Endometrial microvascular endothelial cells (primary cell): ENCODE results near the gene CFAP92. TPM values are rescaled to one million over a fixed set of nuclear protein-coding genes. Genes with fewer than 3 reads are reported as not detected.

Source experiments
- in situ Hi-C: cut with HindIII; loops from 2 replicates; pipeline ENCODE4 v1.10.0; 2017; ENCODE audit warnings: low sequenced_read_pairs, low pct_unique_long_range_greater_than_20kb; ENCODE audit errors: inconsistent ontology term
- total RNA-seq: library from RNA; depleted of rRNA; stranded (reverse); fragments of >200 nt; gene quantifications from one replicate; pipeline ENCODE4 v1.2.3, GENCODE V29; 2015; ENCODE audit errors: inconsistent ontology term

Gene CFAP92, protein sequence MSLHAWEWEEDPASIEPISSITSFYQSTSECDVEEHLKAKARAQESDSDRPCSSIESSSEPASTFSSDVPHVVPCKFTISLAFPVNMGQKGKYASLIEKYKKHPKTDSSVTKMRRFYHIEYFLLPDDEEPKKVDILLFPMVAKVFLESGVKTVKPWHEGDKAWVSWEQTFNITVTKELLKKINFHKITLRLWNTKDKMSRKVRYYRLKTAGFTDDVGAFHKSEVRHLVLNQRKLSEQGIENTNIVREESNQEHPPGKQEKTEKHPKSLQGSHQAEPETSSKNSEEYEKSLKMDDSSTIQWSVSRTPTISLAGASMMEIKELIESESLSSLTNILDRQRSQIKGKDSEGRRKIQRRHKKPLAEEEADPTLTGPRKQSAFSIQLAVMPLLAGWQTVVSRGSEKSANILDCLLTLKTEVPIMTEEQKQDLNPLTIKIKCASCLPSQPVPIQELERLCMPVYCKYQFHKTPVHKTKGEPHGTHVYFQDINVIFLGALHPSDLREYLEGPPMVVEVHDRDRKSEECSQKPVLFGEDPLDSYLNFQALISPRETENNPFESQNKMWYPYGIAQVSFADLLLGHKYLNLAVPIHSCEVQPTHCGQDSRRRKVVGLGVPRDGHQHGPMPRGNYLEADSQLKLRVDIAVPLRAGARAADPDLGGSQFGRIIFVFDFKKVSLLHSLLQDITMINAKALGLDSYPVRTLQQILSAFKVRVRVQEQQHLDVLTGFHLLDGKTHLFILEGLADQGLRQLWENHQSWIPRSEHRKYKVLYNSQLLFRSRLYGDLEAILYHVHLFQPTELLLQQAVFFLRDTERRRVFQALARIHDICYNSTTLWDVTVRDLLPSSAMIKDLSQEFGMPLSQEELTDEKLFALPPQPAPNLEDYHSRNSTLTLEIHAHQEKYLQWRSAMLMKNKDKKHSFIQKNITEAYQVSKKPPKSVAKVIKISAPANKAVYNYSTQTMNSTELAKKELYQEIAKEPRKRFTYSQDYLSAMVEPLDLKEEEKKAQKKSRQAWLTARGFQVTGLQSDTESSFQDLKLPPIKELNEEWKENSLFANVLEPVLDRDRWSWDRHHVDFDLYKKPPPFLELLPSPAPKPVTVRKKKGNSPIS
- not detected for total RNA-seq

DNA sequence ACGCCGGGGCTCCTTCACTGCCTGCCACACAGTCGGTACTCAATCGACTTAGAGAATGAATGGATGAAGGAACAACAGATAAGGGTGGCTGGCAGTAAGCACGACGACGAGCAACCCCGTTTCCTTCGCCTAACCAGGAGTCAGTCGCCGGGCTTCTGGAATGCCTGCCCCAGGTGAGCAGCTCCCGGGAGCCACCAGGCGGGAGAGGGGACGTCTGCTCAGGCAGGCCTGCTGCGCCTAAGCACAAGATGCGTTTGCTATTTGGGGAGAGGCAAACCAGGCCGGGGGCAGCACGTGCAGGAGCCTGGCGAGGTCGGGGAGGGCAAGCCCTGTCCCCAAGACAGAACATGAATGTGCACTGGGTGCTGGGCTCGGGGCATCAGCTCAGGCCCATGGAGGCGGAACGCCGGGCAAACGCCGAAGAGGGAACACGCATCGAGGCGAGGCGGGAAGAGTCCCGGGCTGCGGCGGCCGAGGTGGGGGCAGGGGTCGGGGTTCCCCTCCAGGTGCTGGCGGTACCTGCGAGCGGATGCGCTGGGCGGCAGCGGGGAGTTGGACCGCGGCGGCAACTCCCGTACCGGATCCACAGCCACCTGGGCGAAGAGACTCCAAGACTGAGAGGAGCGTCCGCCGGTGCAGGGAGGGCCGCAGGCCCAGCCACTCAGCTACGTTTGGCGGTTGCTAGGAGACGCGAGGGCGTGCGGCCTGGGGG is at the start of gene CFAP92:
Gene CFAP92 (minus strand): TSS at position 616 of the 712 bp plus-strand sequence. CDS start 772 bp downstream, outside the sequence.
- in situ Hi-C loops: loop anchor here (10.0 kb wide), 1 partner anchor 131 kb away; the partner anchor contains the start of gene RAB43

DNA sequence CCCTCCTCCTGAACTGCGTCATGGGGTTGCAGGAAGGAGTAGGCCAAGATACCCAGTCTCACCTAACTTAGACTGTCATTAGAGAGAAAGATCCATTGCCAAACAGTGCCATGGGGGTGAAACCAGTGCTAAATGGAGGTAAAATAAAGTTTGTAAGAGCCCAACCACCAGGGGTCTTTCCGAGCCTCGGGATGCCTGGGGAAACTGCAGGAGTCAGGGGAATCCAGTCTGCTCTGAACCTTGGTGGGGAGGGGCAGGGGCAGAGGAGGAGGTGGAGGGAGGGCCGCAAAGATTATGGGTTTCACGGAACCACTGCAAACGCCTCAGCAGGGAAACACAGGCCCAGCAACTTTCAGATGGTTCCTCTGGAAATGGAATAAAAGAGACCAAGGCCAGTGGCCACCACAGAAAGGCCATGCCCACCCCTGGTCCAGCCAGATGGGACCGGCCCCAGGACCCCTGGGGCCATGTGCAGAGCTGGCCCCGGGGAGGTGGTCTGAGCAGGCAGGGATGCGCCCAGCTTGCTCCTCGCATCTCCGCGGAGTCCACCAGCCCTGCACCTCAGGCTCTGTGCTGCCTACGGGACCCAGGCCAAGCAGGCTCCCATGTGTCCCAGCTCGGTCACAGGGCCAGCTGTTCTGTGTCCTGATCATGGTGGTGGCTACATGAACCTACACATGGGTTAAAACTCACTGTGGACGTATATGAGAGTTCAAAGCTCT is 46.9 kb upstream of the CFAP92 start:
- in situ Hi-C loops: no loop called here

DNA sequence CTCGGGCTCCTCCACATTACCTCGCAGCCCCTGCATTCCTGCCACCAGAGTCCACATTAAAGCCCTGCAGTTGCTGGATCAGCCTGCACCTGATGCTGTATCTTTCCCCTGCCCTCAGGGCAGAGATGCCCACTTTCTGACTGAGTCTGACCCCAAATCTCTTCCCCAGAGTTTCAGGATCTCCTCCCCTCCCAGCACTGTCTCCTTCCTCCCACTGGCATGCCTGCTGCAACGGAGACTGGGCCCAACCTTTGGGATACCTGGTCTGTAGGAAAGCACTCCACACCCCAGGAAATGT is 46.1 kb upstream of the CFAP92 start:
- in situ Hi-C loops: no loop called here

DNA sequence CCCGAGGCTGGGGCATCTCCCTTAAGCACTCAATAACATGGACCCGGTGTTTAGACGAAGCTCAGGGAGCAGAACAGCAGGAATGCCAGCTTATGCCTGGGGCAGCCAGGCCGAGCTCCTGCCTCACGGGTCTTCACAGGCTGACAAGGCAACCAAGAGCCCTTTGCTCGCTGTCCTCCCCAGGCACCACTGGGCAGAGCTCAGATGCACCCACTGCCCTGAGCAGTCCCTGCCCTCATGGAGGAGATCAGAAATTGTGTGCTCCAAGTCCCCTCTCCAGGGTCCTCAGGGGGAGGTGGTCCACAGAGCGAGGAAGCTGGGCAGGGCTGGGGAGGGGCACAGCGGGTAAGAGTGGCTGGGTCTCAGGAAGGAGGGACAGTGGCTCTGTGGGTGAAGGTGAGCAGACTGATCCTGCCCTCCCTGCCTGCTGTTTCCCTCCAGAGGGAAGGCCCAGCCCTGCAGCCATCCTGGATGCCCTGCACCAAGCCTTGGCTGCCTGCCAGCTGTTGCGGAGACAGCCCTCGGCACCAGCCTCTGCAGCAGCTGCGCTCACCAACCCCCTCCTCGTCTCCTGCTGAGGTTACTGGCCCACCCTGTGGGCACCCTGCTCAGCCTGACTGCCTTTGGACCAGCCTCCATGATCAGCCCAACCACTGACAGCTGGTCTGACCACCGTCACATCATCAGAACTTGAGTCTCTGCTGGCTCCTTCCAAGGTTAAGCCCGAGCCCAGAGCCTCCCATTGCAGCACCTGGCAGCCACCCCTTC is 45.6 kb upstream of the CFAP92 start:
- in situ Hi-C loops: no loop called here

DNA sequence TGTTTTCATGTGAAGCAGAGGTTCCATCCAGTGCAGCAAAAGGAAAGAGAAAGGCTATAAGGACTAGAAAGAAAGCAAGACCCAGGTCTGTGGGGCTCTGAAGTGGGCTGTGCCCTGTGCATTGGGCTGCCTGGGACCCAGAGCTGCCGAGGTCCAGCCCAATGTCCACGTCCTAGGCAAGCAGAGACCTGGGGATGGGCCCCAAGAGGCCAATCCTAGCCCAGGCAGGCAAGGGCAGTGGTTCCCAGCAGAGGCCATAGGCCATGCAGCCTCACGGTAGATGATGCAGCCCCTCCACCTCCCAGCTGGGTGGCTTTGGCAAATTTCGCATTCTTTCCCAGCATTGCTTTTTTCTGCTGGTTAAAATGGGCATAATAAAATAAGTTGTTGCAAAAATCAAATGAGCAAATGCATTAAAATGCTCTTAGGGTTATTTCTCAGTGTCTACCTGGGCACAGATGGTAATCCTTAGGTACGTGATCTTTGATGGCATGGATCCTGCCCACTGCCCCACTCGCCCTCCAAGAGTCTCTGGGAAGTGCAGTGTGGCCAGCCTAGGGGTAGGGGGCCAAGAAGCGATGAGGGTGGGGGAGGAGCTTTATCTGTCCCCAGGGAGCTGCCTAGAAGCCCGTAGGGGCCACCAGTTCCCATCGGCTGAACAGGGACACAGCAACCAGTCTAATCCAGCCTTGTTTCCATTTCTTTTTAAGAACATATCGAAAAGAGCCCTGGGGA is 44.4 kb upstream of the CFAP92 start:
- in situ Hi-C loops: no loop called here

DNA sequence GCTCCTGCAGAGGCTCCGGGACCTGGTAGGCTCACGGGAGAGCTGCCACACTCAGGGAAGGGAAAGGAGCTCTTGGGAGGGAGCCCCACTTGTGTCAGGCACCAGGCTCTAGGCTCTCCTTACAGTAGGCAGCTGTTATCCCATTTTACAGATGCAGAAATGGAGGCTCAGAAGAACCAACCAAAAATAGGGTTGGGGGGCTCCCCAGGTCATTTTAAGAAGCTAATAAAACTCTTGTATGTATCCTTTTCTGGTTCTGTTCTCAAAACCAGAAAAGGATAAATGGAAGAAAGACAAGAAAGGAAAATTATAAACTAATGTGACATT is 43.2 kb upstream of the CFAP92 start:
- in situ Hi-C loops: no loop called here

DNA sequence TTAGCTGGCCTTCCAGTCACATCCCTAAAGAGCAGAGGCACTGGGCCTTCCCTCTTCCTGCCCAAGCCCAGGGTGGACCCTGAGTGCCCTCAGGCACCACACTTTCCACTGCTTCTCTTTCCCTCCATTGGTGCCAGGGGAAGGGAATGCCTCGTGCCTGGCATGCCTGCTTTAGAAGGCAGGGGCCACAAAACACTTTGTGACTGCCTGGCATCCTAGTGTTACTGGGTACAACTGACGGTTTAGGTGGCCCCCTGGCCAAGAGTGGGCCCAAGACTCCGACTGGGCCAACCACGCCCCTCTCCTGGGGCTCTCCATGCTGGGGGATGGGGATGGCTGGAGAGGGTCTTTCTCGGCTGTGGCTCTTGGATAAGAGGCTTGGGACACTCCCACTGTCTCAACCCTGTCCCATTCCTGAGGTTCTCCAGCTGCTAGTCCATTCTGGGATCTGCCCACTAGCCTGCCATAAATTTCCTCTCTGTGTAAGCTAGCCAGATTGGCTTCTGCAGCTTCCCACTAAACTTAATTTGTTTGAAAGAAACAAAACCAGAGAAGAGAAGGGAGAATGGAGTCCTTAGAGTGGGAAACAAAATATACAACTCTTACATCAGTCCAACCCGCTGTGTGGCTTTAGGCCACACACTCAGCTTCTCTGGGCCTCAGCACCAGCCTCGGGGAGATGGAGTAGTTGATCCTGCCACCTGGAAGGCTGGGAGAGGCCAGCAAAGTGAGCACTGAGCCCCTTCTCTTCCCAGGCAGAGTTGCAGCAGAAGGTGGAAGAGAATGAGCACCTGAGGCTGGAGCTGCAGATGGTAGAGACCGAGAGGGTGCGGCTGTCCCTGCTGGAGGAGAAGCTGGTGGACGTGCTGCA is 42.6 kb upstream of the CFAP92 start:
- in situ Hi-C loops: no loop called here

DNA sequence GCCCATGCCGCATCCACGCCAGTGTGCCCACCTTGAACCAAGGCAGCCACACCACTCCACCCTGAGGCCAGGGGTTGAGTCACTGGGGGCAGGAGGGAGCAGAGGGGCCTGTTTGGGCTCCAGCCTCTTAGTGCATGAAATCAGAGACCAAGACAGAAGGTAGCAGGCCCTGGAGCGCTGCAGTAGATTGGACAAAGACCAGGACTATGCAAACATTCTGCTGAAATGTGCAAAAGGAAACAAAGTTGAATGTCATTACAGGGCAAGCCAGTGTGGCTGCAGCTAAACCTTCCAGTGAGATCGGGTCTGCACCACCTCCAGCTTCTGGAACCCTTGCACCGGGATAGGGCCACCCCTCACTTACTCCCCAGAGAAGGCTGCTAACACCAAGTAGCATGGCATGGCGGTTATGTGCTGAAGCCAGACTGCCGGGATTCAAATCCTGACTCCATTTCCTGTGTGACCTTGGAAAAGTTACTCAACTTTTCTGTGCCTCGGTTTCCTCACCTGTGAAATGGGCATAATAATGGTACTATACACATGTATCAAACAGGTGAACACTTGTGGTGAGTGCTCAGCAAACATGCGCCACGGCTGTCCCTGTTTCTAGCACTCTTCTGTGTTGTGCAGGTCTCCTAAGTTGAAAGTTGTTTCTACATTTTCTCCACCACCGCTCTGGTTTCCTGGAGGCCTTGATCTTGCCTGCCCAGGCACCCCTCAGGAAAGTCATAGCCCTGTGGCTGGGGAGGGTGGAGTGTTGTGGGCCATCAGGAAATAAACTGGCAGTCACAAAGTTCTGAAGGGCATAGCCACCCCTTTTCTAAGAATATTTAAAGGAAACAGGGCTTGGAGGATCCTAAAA is 41.7 kb upstream of the CFAP92 start:
- in situ Hi-C loops: no loop called here

DNA sequence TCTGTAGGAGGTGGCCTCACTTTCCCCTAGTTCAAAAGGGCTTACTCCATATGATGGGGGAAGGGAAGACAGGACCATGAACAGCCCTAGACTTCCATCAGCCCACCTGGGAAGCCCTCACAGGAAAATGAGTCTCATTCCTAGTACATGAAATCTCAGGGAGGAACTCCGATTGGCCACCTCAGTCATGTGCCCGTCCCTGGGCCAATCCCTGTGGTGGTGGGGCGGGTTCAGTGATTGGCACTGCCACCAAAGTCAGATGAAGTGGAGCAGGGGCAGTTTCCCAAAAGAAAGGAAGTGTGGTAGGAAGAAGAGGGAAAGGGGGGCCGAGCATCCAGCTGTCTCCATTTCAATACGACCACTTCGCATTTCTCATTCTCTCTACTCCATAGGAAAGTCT is 40.8 kb upstream of the CFAP92 start:
- in situ Hi-C loops: no loop called here

DNA sequence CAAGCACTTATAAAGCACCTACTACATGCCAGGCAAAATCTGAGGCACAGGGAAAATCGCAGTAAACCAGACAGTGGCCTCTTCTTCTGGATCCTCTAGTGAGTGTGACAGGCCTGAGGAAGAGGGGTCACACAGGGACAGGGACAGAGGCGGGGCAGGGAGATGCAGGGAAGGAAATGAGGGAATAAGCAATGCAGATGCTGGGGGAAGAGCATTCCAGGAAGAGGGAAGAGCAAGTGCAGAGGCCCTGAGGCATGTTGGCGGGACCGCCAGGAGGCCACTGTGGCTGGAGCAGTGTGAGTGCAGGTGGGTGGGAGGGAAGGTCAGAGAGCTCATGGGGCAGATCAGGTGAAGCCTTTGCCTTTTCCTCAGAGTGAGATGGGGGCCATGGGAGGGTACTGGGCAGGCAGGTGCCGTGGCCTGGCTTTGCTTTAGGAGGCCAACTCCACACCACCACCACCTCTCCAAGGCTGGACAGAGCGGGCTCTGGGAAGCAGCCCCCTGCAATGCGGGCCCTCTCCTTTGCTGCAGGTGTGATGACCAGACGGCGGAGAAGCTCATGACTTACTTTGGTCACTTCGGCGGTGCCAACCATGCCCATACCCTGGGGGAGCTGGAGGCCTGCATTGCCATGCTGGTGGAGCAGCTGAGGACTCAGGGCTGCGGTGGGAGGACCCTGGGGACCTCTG is 39.9 kb upstream of the CFAP92 start:
- in situ Hi-C loops: no loop called here

DNA sequence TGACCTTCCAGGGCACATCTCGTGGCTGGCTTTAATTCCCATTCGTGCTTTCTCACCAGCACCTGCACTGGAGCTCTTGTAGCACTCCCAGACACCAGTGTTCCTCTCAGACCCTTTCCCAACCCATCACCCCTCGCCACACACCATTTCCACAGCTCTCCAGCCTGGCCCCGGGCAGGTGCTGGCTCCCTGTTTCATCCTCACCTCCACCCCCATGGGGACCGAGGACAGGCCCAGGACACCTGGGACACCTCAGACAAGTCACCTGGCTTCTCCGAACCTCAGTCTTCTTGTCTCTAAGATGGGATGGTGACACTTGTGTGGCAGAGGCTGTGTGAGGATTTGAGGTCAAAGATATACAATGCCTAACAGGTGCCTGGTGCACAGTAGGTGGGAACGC is 39.3 kb upstream of the CFAP92 start:
- in situ Hi-C loops: no loop called here

DNA sequence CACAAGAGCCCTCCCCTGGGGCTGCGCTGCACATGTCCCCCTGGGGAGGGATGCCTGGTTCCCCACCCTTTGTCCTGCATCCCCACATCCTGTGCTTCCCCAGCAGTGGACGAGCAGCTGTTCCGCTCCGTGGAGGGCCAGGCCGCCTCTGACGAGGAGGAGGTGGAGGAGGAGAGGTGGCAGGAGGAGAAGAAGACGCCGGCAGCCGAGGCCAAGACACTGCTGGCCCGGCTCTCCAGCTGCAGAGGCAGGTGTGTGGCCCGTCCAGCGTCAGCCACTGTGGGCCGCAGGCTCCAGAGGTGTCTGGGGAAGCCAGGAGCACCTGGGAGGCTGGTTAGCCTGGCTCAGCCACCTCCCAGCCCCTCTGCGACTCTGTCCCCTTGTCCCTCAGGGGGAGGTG is 38.8 kb upstream of the CFAP92 start:
- in situ Hi-C loops: no loop called here

DNA sequence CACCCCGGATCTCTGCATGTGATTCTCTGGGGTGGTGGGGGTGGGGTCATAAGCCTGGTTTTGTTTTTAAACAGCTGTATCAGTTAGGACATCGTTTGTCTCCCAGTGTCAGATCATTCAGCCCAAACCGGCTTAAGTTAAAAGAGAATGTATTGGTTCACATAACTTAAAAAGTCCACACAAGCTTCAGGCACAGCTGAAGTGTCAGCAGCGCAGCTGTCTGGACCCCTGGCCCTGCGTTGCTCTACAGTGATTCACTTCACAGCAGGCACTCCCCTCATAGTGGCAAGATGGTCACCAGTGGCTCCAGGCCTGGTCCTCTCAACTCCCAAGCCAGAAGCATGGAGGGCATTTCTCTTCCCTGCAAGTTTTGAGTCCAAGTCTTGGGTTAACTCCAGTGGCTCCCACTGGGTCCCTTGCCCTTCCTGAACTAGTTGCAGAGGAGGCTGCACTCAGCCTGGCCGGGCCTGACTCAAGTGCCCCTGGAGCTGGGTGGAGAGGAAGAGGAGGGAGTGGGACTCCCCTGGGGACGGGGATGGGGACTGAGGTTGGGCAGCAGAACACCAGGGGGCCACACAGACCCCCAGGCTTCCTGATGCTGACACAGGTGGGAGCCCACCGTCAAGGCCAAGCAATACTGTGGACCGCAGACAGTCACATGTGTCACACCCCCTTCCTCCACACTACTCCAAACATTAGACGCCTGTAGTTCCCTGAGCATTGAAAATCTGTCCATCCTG is 37.8 kb upstream of the CFAP92 start:
- in situ Hi-C loops: no loop called here

DNA sequence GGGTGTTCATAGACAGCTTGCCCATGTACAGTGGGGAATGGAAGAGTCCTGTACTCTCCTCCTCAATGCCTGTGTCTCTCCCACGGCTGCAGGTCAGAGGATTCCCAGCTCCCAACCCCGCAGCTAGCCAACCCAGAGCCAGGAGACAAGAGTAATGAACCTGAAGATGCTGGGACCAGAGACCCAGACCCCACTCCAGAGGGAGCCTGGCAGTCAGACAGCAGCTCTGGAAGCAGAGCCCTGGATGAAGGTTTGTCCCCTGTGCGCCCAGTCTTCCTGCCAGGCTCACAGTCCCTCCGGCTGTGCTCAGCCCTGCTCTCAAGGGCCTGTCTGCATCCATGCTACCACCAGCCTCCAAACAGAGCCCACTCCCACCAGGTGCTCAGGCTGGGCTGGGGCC is 36.7 kb upstream of the CFAP92 start:
- in situ Hi-C loops: no loop called here
